Cardiac muscle cell (in vitro differentiated cells and primary cell): ENCODE data around the gene SCUBE1. TPM values are rescaled to one million over a fixed set of nuclear protein-coding genes. Genes with fewer than 3 reads are reported as not detected.
A peak's percentile ranks its signal among the peaks of the same experiment; 100 is the strongest.
"Not testable (repeated sequence)": the region's sequence is repeated elsewhere in the genome, so short reads cannot be mapped to it uniquely, and the experiment has no call there.

Experiments
- DNase-seq, 2 donors: peaks; one replicate each; pipeline versions ENCODE4 v3.0.0 to v3.0.0-alpha.2; 2010 to 2017; ENCODE audit warnings: low read depth in 1 of 2, low spot score in 1 of 2
- H3K27ac ChIP-seq: fragments of 200-600 bp; sonication (generic); 2 replicates; pipeline ENCODE4 v1.5.1; 2016
- H3K27me3 ChIP-seq: fragments of 200-600 bp; sonication (generic); 2 replicates; pipeline ENCODE4 v1.6.0; 2016; ENCODE audit warnings: control low read depth
- H3K36me3 ChIP-seq: fragments of 200-600 bp; sonication (generic); 2 replicates; pipeline ENCODE4 v1.5.1; 2016; ENCODE audit warnings: control low read depth
- H3K4me1 ChIP-seq: fragments of 200-600 bp; sonication (generic); 2 replicates; pipeline ENCODE4 v1.8.1; 2017; ENCODE audit warnings: low read depth, mild to moderate bottlenecking, mixed run types
- H3K4me3 ChIP-seq: fragments of 200-600 bp; sonication (generic); 2 replicates; pipeline ENCODE4 v1.5.1; 2016; ENCODE audit warnings: mild to moderate bottlenecking
- H3K9me3 ChIP-seq: fragments of 200-600 bp; sonication (generic); 2 replicates; pipeline ENCODE4 v1.5.1; 2017; ENCODE audit warnings: low read depth, mild to moderate bottlenecking, control low read depth
- CTCF ChIP-seq: IDR thresholded peaks from 2 replicates; pipeline ENCODE4 v1.5.1; 2012; ENCODE audit warnings: low read depth, mild to moderate bottlenecking, low read length
- polyA plus RNA-seq: library from polyadenylated mRNA; unstranded; fragments of >200 nt; fragmentation: Nextera tagmentation; extraction: Ambion mirVana; gene quantifications from 2 replicates; pipeline ENCODE4 v1.2.1, GENCODE V29; 2016
- total RNA-seq: library from RNA; depleted of rRNA; stranded (reverse); fragments of >200 nt; gene quantifications from 2 replicates; pipeline ENCODE4 v1.2.3, GENCODE V29; 2016

SCUBE1 gene
- total and polyA plus RNA-seq, 2 experiments from 2014 or later = 2.1 to 6.9 TPM

GRCh38 chr22:43356881-43357280 is 13.7 kb upstream of the SCUBE1 start:
- Histone ChIP-seq H3K4me3 (no peak overlapping the region), H3K27ac (peak overlapping the region; percentile 39), H3K27me3 (no peaks in the 10 kb centered on the region), H3K9me3 (no peaks in the 10 kb centered on the region), H3K4me1 (peaks cover 6% of the 10 kb centered on the region), H3K36me3 (no peaks in the 10 kb centered on the region)
- DNase-seq = peak; percentile 54 to 68
- no peak for TF ChIP-seq CTCF

- not testable (repeated sequence) for H3K9me3 ChIP-seq, H3K36me3 ChIP-seq, DNase-seq, H3K27me3 ChIP-seq, H3K4me1 ChIP-seq, H3K4me3 ChIP-seq, H3K27ac ChIP-seq
Observed at GRCh38 chr22:43355688-43356087, 12.5 kb upstream of the SCUBE1 start.

- Histone ChIP-seq H3K36me3 (no peaks in the 10 kb centered on the region), H3K4me3 (no peak overlapping the region), H3K27ac (no peak overlapping the region), H3K4me1 (peaks cover 2% of the 10 kb centered on the region), H3K27me3 (peaks cover 4% of the 10 kb centered on the region), H3K9me3 (no peaks in the 10 kb centered on the region)
- DNase-seq = no peak
- TF ChIP-seq CTCF = no peak
Observed at GRCh38 chr22:43351966-43352345, 8.8 kb upstream of the SCUBE1 start.

- no peak for TF ChIP-seq CTCF
Observed at GRCh38 chr22:43349636-43350035, 6.5 kb upstream of the SCUBE1 start.

GRCh38 chr22:43346521-43346929 is 3.4 kb upstream of the SCUBE1 start:
- Histone ChIP-seq H3K4me3 (no peak overlapping the region), H3K36me3 (no peaks in the 10 kb centered on the region), H3K27ac (no peak overlapping the region), H3K27me3 (peaks cover 40% of the 10 kb centered on the region), H3K9me3 (no peaks in the 10 kb centered on the region), H3K4me1 (peaks cover 5% of the 10 kb centered on the region)
- DNase-seq = peak; percentile 39 to 73
- peak; percentile 72 for TF ChIP-seq CTCF

More at GRCh38 chr22:43349636-43350035, 6.5 kb upstream of the SCUBE1 start:
- Histone ChIP-seq H3K36me3 (no peaks in the 10 kb centered on the region), H3K4me3 (no peak overlapping the region), H3K9me3 (no peaks in the 10 kb centered on the region), H3K4me1 (peaks cover 3% of the 10 kb centered on the region), H3K27ac (no peak overlapping the region), H3K27me3 (peaks cover 11% of the 10 kb centered on the region)
- DNase-seq = no peak

- H3K9me3 ChIP-seq = no peaks in the 10 kb centered on the region
- H3K4me1 ChIP-seq = peaks cover 5% of the 10 kb centered on the region
- peaks cover 42% of the 10 kb centered on the region for H3K27me3 ChIP-seq
- no peak for TF ChIP-seq CTCF
- no peak overlapping the region for H3K27ac ChIP-seq
- H3K36me3 ChIP-seq = no peaks in the 10 kb centered on the region
- DNase-seq = no peak
- no peak overlapping the region for H3K4me3 ChIP-seq
Observed at GRCh38 chr22:43345761-43346301, 2.7 kb upstream of the SCUBE1 start.
